CD14-positive monocyte (primary cell): ENCODE results near the gene AGAP9. TPM values are rescaled to one million over a fixed set of nuclear protein-coding genes. Genes with fewer than 3 reads are reported as not detected.

Experiments
- DNase-seq, 3 donors: peaks; one replicate each; pipeline ENCODE4 v3.0.0-alpha.2; 2011 to 2022
- H2AFZ ChIP-seq: 2 replicates; pipeline ENCODE4 v1.6.0; 2012; ENCODE audit warnings: mild to moderate bottlenecking, low read depth, low read length, inconsistent platforms; ENCODE audit not compliant: insufficient read depth, poor library complexity, severe bottlenecking
- H3K27ac ChIP-seq, 2 donors: 1 replicate in 1 of 2; 2 replicates in 1 of 2; pipeline ENCODE4 v1.5.1; 2012 to 2013; ENCODE audit warnings: low read length in 2 of 2, control low read depth in 1 of 2, inconsistent platforms in 1 of 2, low read depth in 1 of 2, mild to moderate bottlenecking in 1 of 2
- H3K27me3 ChIP-seq, 2 donors: one replicate each; pipeline versions ENCODE4 v1.6.0 to v1.6.1; 2011 to 2013; ENCODE audit warnings: low read length in 2 of 2; ENCODE audit not compliant: control insufficient read depth in 2 of 2, insufficient read depth in 2 of 2
- H3K36me3 ChIP-seq, 2 donors: replicated peaks in 1 of 2; 1 replicate in 1 of 2; 2 replicates in 1 of 2; pipeline versions ENCODE4 v1.5.1 to v1.6.1; 2012 to 2013; ENCODE audit warnings: low read length in 2 of 2, control low read depth in 1 of 2, inconsistent platforms in 1 of 2, mild to moderate bottlenecking in 1 of 2; ENCODE audit not compliant: insufficient read depth in 2 of 2, control insufficient read depth in 1 of 2
- H3K4me1 ChIP-seq, 2 donors: 1 replicate in 1 of 2; 2 replicates in 1 of 2; pipeline versions ENCODE4 v1.5.1 to v1.6.1; 2012 to 2013; ENCODE audit warnings: low read length in 2 of 2, control low read depth in 1 of 2, inconsistent platforms in 1 of 2, mild to moderate bottlenecking in 1 of 2, moderate library complexity in 1 of 2; ENCODE audit not compliant: insufficient read depth in 2 of 2, control insufficient read depth in 1 of 2
- H3K4me2 ChIP-seq: replicated peaks from 2 replicates; pipeline ENCODE3; 2012; ENCODE audit warnings: low read length, moderate library complexity, mild to moderate bottlenecking; ENCODE audit not compliant: poor library complexity, severe bottlenecking; ENCODE audit errors: extremely low read depth
- H3K4me3 ChIP-seq, 3 experiments: fragments of 200-600 bp in 1 of 3; sonication (generic) in 1 of 3; replicated peaks in 1 of 3; 1 replicate in 2 of 3; 2 replicates in 1 of 3; pipeline ENCODE4 v1.5.1; 2011 to 2013; ENCODE audit warnings: low read length in 3 of 3, mild to moderate bottlenecking in 3 of 3, control low read depth in 2 of 3, low read depth in 2 of 3, inconsistent platforms in 1 of 3, moderate library complexity in 1 of 3
- H3K79me2 ChIP-seq: 2 replicates; pipeline ENCODE4 v1.6.0; 2012; ENCODE audit warnings: mild to moderate bottlenecking, control low read depth, inconsistent platforms, low read length, moderate library complexity; ENCODE audit not compliant: insufficient read depth
- H3K9ac ChIP-seq: 2 replicates; pipeline ENCODE4 v1.6.0; 2017; ENCODE audit warnings: low read length, mild to moderate bottlenecking; ENCODE audit not compliant: insufficient read depth, poor library complexity, severe bottlenecking
- H3K9me3 ChIP-seq, 2 donors: replicated peaks in 1 of 2; 1 replicate in 1 of 2; 2 replicates in 1 of 2; pipeline versions ENCODE4 v1.5.1 to v1.6.1; 2012 to 2013; ENCODE audit warnings: low read length in 2 of 2, control low read depth in 1 of 2; ENCODE audit not compliant: control insufficient read depth in 1 of 2, insufficient read depth in 1 of 2
- H4K20me1 ChIP-seq: 2 replicates; pipeline ENCODE4 v1.6.0; 2012; ENCODE audit warnings: mild to moderate bottlenecking, low read length, control low read depth, moderate library complexity; ENCODE audit not compliant: insufficient read depth
- H3K27ac Mint-ChIP-seq, 7 donors: one replicate each; pipeline ENCODE4 v1.8.0; 2020; ENCODE audit warnings: mild to moderate bottlenecking in 7 of 7, mixed read lengths in 7 of 7, moderate library complexity in 6 of 7, inconsistent platforms in 2 of 7
- H3K27me3 Mint-ChIP-seq, 3 donors: one replicate each; pipeline ENCODE4 v1.8.0; 2021 to 2022; ENCODE audit warnings: low read depth in 3 of 3, mild to moderate bottlenecking in 3 of 3, mixed read lengths in 3 of 3, moderate library complexity in 3 of 3, inconsistent platforms in 1 of 3
- H3K36me3 Mint-ChIP-seq, 2 donors: one replicate each; pipeline ENCODE4 v1.8.0; 2020; ENCODE audit warnings: mixed read lengths in 2 of 2, inconsistent platforms in 1 of 2, mild to moderate bottlenecking in 1 of 2
- H3K4me1 Mint-ChIP-seq: one replicate; pipeline ENCODE4 v1.8.0; 2020; ENCODE audit warnings: mild to moderate bottlenecking, mixed read lengths
- H3K4me3 Mint-ChIP-seq, 2 donors: one replicate each; pipeline ENCODE4 v1.8.0; 2020; ENCODE audit warnings: mild to moderate bottlenecking in 2 of 2, mixed read lengths in 2 of 2, moderate library complexity in 1 of 2
- H3K9me3 Mint-ChIP-seq, 7 donors: one replicate each; pipeline ENCODE4 v1.8.0; 2020 to 2022; ENCODE audit warnings: mixed read lengths in 7 of 7, mild to moderate bottlenecking in 6 of 7, moderate library complexity in 6 of 7, inconsistent platforms in 2 of 7
- WGBS: methylation state at CpG from one replicate; pipeline ENCODE4 v1.1.5; 2013; ENCODE audit warnings: missing lambda C conversion rate; ENCODE audit not compliant: insufficient coverage; 5-methylcytosine and 5-hydroxymethylcytosine counted together
- intact Hi-C, 2 donors: fragments of 100-400 bp; cut with micrococcal nuclease; formaldehyde crosslinking; loops; one replicate each; pipeline versions ENCODE4 v1.15.0 to v1.15.1; 2023
- polyA plus RNA-seq, 3 donors: library from polyadenylated mRNA; depleted of rRNA in 1 of 3; unstranded in 2 of 3; stranded (reverse) in 1 of 3; fragments of 300-500 nt in 2 of 3; fragments of >200 nt in 1 of 3; fragmentation: Illumina TruSeq in 2 of 3; gene quantifications; 1 replicate in 2 of 3; 2 replicates in 1 of 3; pipeline ENCODE4 v1.2.3, GENCODE V29; 2012 to 2021
- TF ChIP-seq, protein P1 (sequence below): fragments of 200-600 bp; IDR thresholded peaks from one replicate; pipeline ENCODE4 v1.8.0; 2022; ENCODE audit warnings: antibody characterized with exemption, mild to moderate bottlenecking

AGAP9 gene
- polyA plus RNA-seq, 3 donors, result 0.24 to 11.2 TPM; not detected in 1

DNA sequence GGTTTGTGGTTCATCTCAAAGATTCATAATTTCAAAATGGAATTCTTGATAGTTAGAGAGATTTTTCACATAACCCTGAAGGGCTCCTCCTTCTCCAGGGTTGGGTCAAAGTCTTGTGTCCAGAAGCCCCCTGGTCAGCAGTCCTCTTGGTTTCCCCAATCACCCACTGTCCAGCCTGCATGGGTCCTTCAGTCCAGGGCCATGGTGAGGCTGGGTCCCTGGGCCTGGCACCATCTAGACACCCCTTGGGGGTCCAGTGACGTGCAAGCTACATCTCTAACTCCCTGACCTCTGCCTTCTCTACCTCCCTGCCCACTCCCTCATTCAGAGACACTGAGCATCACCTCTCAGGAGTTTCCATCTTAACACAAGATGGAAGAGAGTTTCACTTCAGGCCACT lies 65.6 kb downstream of the AGAP9 start:
- Histone ChIP-seq H3K9me3 (no peaks in the 10 kb centered on the region), H3K36me3 (no peaks in the 10 kb centered on the region), H3K4me3 (no peak overlapping the region), H3K9ac (no peak overlapping the region), H2AFZ (no peak overlapping the region), H3K4me1 (no peaks in the 10 kb centered on the region), H3K27ac (no peak overlapping the region), H3K27me3 (no peaks in the 10 kb centered on the region), H3K4me2 (no peak overlapping the region), H4K20me1 (no peaks in the 10 kb centered on the region), H3K79me2 (no peaks in the 10 kb centered on the region)
- no CpG with 5 or more reads among the region's 1 CpG for WGBS
- peaks cover 4 to 12% (median 5%) of the 10 kb centered on the region in 3 donors for H3K27me3 Mint-ChIP-seq
- H3K9me3 Mint-ChIP-seq, result no peaks in the 10 kb centered on the region
- no peak overlapping the region for H3K4me3 Mint-ChIP-seq
- intact Hi-C loops, result no loop called here
- TF ChIP-seq, protein P1, sequence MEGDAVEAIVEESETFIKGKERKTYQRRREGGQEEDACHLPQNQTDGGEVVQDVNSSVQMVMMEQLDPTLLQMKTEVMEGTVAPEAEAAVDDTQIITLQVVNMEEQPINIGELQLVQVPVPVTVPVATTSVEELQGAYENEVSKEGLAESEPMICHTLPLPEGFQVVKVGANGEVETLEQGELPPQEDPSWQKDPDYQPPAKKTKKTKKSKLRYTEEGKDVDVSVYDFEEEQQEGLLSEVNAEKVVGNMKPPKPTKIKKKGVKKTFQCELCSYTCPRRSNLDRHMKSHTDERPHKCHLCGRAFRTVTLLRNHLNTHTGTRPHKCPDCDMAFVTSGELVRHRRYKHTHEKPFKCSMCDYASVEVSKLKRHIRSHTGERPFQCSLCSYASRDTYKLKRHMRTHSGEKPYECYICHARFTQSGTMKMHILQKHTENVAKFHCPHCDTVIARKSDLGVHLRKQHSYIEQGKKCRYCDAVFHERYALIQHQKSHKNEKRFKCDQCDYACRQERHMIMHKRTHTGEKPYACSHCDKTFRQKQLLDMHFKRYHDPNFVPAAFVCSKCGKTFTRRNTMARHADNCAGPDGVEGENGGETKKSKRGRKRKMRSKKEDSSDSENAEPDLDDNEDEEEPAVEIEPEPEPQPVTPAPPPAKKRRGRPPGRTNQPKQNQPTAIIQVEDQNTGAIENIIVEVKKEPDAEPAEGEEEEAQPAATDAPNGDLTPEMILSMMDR, result no peak
- DNase-seq, result no peak
- H3K27ac Mint-ChIP-seq, result no peak overlapping the region
- H3K4me1 Mint-ChIP-seq, result peaks cover 6% of the 10 kb centered on the region
- no peaks in the 10 kb centered on the region for H3K36me3 Mint-ChIP-seq

DNA sequence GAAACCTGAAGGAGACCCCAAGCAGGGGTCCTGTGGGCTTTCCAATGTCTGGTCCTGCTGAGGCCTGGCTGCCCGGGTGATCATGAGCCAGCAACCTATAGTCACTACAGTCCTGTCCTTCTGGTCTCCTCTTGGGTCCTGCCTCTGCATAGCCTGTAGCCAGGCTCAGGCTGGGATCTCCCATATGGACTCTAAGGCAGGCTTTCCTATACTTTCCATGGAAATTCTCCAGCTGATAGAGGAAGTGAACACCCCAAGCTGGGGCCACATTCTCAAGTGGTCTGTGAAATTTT lies 66.0 kb downstream of the AGAP9 start:
- peaks cover 0 to under 1% (median 0%) of the 10 kb centered on the region in 7 donors for H3K9me3 Mint-ChIP-seq
- Histone ChIP-seq H3K9ac (no peak overlapping the region), H3K27me3 (no peaks in the 10 kb centered on the region), H2AFZ (no peak overlapping the region), H3K9me3 (no peaks in the 10 kb centered on the region), H3K4me2 (no peak overlapping the region), H3K36me3 (no peaks in the 10 kb centered on the region), H3K79me2 (no peaks in the 10 kb centered on the region), H3K27ac (no peak overlapping the region), H4K20me1 (no peaks in the 10 kb centered on the region), H3K4me1 (no peaks in the 10 kb centered on the region), H3K4me3 (no peak overlapping the region)
- peaks cover 4 to 12% (median 5%) of the 10 kb centered on the region in 3 donors for H3K27me3 Mint-ChIP-seq
- TF ChIP-seq, protein P1, result no peak
- 100% methylated on average over 1 of the region's 1 CpG for WGBS
- H3K36me3 Mint-ChIP-seq, result no peaks in the 10 kb centered on the region
- no peak overlapping the region for H3K4me3 Mint-ChIP-seq
- H3K4me1 Mint-ChIP-seq, result peaks cover 6% of the 10 kb centered on the region
- intact Hi-C loops, result no loop called here
- no peak overlapping the region for H3K27ac Mint-ChIP-seq
- DNase-seq, result no peak
